NT2/D1 (cell line): Measurements from ENCODE around the gene CYTL1.

Experiments used
- DNase-seq: peaks from one replicate; pipeline ENCODE4 v3.0.0-alpha.2; 2011; ENCODE audit warnings: low read depth, low spot score
- H3K27me3 ChIP-seq: 2 replicates; pipeline ENCODE4 v1.6.0; 2011; ENCODE audit warnings: mild to moderate bottlenecking; ENCODE audit not compliant: insufficient read length, insufficient read depth
- H3K36me3 ChIP-seq: 2 replicates; pipeline ENCODE4 v1.6.1; 2011; ENCODE audit warnings: mild to moderate bottlenecking, low read length, mixed read lengths; ENCODE audit not compliant: insufficient read depth, insufficient read length
- H3K4me1 ChIP-seq: 2 replicates; pipeline ENCODE4 v1.5.1; 2011; ENCODE audit not compliant: insufficient read depth, insufficient read length
- H3K4me3 ChIP-seq: 2 replicates; pipeline ENCODE4 v1.5.1; 2011; ENCODE audit warnings: low read depth; ENCODE audit not compliant: insufficient read length
- H3K9ac ChIP-seq: 2 replicates; pipeline ENCODE4 v1.6.0; 2011; ENCODE audit warnings: low read depth; ENCODE audit not compliant: insufficient read length
- H3K9me3 ChIP-seq: 2 replicates; pipeline ENCODE4 v1.5.1; 2011; ENCODE audit warnings: mild to moderate bottlenecking, low read length; ENCODE audit not compliant: insufficient read depth
- SUZ12 ChIP-seq: IDR thresholded peaks from 2 replicates; pipeline ENCODE4 v1.6.1; 2011; ENCODE audit not compliant: insufficient read length, insufficient read depth; ENCODE audit errors: extremely low read depth
- YY1 ChIP-seq: IDR thresholded peaks from 2 replicates; pipeline ENCODE4 v1.6.1; 2011; ENCODE audit not compliant: insufficient read length, insufficient read depth
- ZNF274 ChIP-seq: IDR thresholded peaks from 2 replicates; pipeline ENCODE4 v1.6.1; 2011; ENCODE audit warnings: mild to moderate bottlenecking, low read depth, low read length

The CYTL1 gene

GRCh38 chr4:5021546-5021945 lies 2.3 kb upstream of the CYTL1 start:
- peaks cover 3% of the 10 kb centered on the region for H3K4me1 ChIP-seq
- no peaks in the 10 kb centered on the region for H3K9me3 ChIP-seq
- H3K9ac ChIP-seq, result no peak overlapping the region
- H3K27me3 ChIP-seq, result no peaks in the 10 kb centered on the region
- TF ChIP-seq YY1 (no peak), SUZ12 (no peak), ZNF274 (no peak)
- no peak overlapping the region for H3K4me3 ChIP-seq
- DNase-seq, result no peak
- no peaks in the 10 kb centered on the region for H3K36me3 ChIP-seq

- Histone ChIP-seq H3K4me3 (no peak overlapping the region), H3K27me3 (no peaks in the 10 kb centered on the region)
These were observed 1.1 kb upstream of the CYTL1 start for GRCh38 chr4:5020341-5020740.

GRCh38 chr4:5019796-5020195 lies 538 bp upstream of the CYTL1 start:
- no peaks in the 10 kb centered on the region for H3K36me3 ChIP-seq
- H3K9ac ChIP-seq, result no peak overlapping the region
- peaks cover 3% of the 10 kb centered on the region for H3K4me1 ChIP-seq
- DNase-seq, result no peak
- no peak for TF ChIP-seq YY1
- no peak for TF ChIP-seq ZNF274
- no peak for TF ChIP-seq SUZ12
- no peak overlapping the region for H3K4me3 ChIP-seq
- H3K9me3 ChIP-seq, result no peaks in the 10 kb centered on the region
- no peaks in the 10 kb centered on the region for H3K27me3 ChIP-seq

More at GRCh38 chr4:5020341-5020740, 1.1 kb upstream of the CYTL1 start:
- TF ChIP-seq SUZ12 (no peak), YY1 (no peak), ZNF274 (no peak)
- no peak for DNase-seq
- no peaks in the 10 kb centered on the region for H3K9me3 ChIP-seq
- no peaks in the 10 kb centered on the region for H3K36me3 ChIP-seq
- H3K4me1 ChIP-seq, result peaks cover 3% of the 10 kb centered on the region
- H3K9ac ChIP-seq, result no peak overlapping the region

- Histone ChIP-seq H3K9ac (no peak overlapping the region), H3K36me3 (no peaks in the 10 kb centered on the region), H3K4me1 (peaks cover 3% of the 10 kb centered on the region), H3K9me3 (no peaks in the 10 kb centered on the region), H3K27me3 (no peaks in the 10 kb centered on the region), H3K4me3 (no peak overlapping the region)
- no peak for DNase-seq
- no peak for TF ChIP-seq YY1
- TF ChIP-seq SUZ12, result no peak
- no peak for TF ChIP-seq ZNF274
These were observed 655 bp downstream of the CYTL1 start for GRCh38 chr4:5018603-5019002.

GRCh38 chr4:5018096-5018495 lies 1.2 kb downstream of the CYTL1 start:
- Histone ChIP-seq H3K9ac (no peak overlapping the region), H3K36me3 (no peaks in the 10 kb centered on the region), H3K9me3 (no peaks in the 10 kb centered on the region), H3K27me3 (no peaks in the 10 kb centered on the region), H3K4me1 (peaks cover 3% of the 10 kb centered on the region), H3K4me3 (no peak overlapping the region)
- TF ChIP-seq YY1 (no peak), SUZ12 (no peak), ZNF274 (no peak)
- DNase-seq, result no peak

- TF ChIP-seq SUZ12 (no peak), YY1 (no peak), ZNF274 (no peak)
- no peaks in the 10 kb centered on the region for H3K36me3 ChIP-seq
- peaks cover under 1% of the 10 kb centered on the region for H3K4me1 ChIP-seq
- DNase-seq, result no peak
- no peak overlapping the region for H3K4me3 ChIP-seq
- no peaks in the 10 kb centered on the region for H3K27me3 ChIP-seq
- H3K9ac ChIP-seq, result no peak overlapping the region
- no peaks in the 10 kb centered on the region for H3K9me3 ChIP-seq
These were observed 5.1 kb downstream of the CYTL1 start for GRCh38 chr4:5014007-5014682.

- Histone ChIP-seq H3K9me3 (no peaks in the 10 kb centered on the region), H3K4me1 (no peaks in the 10 kb centered on the region), H3K36me3 (no peaks in the 10 kb centered on the region), H3K4me3 (no peak overlapping the region), H3K27me3 (no peaks in the 10 kb centered on the region), H3K9ac (no peak overlapping the region)
- TF ChIP-seq YY1 (no peak), SUZ12 (no peak), ZNF274 (no peak)
- DNase-seq, result no peak
These were observed 6.3 kb downstream of the CYTL1 start for GRCh38 chr4:5012958-5013357.
